ENCODE results near the gene LRRTM4.
"Not testable (repeated sequence)": the region's sequence is repeated elsewhere in the genome, so short reads cannot be mapped to it uniquely, and the experiment has no call there.

LRRTM4 gene

DNA sequence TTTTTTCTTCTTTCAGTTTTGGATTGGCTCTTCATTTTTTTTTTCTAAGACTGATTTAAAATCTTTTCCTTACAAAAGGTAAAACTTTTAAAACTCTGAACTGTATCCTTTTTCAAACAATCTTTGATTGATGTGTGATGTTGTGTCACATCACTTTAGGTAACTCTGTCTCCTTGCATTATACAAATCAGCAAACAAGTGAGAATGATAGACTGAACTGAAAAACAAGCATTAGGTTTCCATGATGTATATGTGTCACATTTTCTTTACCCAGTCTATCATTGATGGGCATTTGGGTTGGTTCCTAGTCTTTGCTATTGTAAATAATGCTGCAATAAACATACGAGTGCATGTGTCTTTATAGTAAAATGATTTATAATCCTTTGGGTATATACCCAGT lies 655.7 kb downstream of the LRRTM4 start:
- no peak for DNase-seq (ENCODE audit: low spot score)

DNA sequence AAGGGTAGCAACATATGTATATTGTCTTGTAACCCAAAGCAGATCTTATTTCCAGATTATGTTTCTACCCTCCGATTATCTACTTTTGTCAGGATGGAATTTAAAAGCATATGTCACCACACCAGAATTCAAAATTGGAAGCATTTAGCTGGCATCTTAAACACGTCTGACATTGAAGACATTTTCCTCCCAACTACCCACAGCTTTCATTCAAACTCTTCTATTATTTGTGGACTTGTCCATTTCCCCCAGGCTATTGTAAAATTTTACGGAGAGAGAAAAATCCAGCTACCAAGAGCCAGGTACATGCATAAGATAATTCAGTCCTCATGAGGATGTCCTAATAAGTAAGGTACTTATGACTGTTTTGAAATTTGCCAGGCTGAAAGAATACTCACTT lies 659.3 kb downstream of the LRRTM4 start:
- DNase-seq (ENCODE audit: low spot score) = no peak

DNA sequence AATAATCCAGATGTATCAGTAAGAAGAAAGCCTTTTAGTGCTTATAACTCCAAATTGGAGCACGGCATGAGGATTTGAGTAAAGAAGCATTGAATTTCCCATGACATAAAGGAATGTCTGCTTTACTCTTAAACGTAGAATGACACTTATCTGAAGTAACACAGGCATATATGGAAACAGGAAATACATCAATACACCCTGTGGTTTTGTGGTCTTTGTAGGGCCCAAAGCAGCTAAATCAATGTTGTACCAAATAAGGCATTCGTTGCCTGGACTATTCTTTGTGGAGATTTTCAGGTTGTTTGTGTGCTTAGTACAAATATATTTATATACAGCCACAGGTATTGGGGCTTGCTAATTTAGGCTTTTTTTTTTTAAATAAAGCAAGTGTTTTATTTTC lies 660.5 kb downstream of the LRRTM4 start:
- no peak for DNase-seq (ENCODE audit: low spot score)

DNA sequence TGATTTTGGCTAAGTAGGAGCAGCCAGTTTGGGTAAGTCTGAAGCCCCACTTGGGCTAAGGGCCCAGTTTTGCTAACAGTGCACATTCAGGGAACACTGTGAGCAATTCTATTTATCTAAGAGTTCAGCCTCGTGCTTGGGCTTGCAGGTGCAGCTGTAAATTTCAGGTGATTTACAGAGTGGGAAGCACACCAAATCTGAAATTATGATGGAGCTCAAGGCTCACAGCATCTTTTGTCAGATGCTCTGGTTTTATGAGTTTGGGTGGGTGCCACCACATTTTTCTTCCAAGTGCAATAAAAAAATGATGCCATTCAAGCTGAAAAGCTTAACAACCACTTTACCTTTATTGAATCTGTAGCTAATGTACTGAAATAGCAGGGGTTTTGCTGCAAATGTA lies 671.2 kb downstream of the LRRTM4 start:
- DNase-seq (ENCODE audit: low spot score) = no peak

DNA sequence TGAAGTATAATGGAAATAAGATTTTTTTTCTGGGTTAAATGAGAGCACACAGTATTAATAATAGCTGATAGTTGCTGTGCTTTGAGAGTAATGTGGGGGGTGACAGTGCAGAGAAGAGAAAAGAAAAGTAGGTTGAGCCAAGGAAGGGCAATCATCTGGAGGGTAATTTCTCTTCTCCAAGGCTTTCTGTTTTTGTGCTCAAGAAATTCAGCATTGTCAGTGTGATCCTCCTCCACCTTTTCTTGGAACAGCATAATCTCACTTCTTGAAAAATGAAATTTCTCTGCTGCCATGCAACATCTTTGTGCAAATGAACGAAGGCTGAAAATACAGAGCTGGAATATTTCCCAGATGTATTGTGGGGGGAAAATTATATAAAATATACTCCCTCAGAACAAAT lies 673.1 kb downstream of the LRRTM4 start:
- peak; percentile 74 for DNase-seq (ENCODE audit: low spot score)

DNA sequence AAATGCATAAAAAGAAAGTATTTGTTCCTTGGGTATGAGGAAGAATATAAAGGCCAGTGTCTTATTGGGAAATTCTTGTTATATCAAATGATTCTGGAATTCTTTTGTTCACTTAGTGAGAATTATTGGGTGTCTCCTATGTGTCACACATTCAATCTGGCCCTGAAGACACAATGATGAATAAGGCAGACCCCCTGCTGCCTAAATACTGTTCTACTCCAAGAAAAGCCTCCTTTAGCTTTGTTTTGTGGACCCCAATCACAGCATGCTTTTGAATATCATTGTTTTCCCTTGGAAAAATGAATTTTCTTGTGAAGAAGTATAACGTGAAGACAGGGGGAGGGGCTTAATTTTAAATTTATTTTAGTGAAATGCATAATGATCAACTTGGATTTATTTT lies 682.4 kb downstream of the LRRTM4 start:
- no peak for DNase-seq (ENCODE audit: low spot score)

DNA sequence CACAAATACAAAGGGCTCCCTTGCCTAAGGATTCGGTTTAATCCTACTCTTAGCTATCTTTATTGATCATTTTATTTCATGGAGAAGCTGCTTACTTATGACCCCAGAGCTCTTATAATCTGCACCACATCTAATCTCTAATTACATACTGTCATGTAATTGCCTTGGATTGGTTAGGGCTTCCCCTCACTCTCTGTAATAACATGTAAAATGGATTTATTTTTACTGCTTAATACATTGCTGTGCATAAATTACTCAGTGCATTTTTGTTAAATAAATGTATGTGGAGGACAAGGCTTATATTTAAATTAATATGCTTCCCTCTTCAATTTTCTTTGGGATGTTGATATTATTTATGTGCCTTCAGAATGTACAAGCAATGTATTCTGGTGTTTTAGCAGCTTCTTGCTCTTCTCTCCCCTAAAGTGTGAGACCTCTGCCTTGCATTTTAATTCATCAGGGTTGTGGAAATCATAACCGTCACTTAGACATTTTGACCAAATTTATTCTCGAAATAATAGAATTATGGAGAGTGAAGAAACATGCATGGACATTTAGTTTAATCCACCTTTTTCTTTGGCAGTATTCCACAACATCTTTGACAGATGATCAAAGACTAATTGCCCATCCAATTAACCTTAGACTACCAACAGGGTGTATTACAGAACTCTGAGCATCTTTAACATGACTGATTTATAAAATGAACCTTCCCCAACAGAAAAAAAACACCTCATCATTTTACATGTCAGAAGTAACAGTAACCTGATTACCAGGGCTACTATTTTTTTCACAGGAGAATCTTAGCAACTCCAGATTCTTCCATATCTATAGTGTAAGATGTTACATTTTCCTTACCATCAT lies 692.6 kb downstream of the LRRTM4 start:
- DNase-seq (ENCODE audit: low spot score) = no peak

DNA sequence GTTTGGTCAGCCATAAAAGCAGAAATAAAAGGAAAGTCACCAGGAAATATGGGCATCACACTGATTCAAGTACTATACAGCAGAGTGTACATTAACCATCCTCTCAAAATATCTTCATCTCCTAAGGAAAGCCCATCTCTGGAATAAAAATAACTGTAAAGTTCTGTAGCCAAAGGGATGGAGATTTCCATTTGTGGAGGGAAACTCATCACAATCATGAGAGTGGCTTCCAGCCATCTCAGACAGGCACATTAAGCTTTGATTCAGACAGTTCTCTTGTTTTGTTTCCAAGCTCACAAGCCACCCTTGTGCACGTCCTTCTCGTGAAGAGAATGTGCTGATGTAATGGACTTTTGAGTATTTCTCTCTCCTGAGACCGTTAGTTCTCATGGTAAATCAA lies 695.5 kb downstream of the LRRTM4 start:
- DNase-seq (ENCODE audit: low spot score) = no peak

DNA sequence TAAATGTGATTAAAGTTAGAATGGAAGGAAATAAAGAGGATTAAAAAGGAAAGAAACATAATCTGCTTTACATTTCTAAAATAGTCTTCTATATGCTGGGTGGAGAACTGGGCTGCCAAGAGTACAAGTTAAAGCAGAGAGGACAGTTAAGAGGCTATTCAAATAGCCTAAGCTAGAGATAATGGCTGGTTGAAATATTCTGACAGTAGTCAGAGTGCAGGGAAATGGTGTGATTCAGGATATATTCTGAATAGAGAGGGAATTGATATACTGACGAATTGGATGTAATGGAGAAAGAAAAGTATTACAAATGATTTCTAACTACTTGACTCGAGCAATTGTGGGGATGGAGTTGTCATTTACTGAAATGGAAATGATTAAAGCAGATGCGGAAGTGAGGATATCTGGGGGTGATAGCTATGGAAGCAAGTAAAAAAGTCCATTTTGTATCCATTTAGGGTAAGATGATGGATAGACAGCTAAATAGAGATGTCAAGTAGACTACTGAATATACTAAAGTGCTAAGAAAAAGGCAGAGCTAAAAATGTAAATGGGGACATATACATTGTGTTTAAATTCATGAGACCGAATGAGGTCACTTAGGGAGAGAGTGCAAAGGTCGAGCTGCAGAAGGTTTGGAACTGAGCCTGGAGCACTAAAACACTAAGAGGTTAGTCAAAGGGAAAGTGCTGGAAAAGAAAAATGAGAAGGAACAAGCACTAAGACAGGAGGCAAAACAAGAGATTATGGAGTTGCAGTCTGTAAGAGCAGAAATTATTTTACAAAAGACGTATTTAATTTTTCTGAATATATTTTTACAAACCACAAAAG lies 696.8 kb downstream of the LRRTM4 start:
- no peak for DNase-seq (ENCODE audit: low spot score)

DNA sequence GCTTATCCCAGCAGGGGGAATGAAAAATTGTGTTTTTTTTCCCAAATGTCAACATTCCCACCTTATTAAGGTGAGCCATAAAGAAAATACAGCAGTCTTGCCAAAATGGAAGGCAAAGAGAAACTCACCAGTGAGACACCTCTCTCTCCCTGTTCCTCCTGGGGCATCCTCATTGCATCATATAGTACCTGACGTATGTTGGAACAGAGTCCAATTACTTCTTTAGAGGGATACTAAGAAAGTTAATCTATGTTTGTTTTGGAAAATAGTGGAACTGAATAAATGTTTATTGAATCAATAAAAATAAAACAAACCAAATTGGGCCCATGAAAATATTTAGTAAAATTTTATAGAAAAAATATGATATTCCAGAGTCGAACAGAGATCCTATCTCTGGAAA lies 700.4 kb downstream of the LRRTM4 start:
- no peak for DNase-seq (ENCODE audit: low spot score)

DNA sequence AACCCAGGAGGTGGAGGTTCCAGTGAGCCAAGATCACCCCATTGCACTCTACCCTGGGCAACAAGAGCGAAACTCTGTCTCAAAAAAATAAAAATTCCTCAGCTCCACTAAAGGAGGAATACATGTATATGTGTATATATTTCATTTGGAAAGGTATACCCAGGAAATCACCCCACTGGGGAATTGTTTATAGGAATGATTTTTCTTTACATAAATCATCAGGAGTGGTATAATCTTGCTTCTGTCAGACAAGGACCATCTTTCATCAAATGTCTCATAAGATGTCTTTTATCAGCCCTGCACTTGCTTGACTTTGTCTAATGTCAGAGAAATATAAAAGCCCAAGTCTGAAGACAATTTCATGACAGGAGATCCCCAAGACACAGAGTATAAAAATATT lies 709.1 kb downstream of the LRRTM4 start:
- DNase-seq (ENCODE audit: low spot score) = no peak

DNA sequence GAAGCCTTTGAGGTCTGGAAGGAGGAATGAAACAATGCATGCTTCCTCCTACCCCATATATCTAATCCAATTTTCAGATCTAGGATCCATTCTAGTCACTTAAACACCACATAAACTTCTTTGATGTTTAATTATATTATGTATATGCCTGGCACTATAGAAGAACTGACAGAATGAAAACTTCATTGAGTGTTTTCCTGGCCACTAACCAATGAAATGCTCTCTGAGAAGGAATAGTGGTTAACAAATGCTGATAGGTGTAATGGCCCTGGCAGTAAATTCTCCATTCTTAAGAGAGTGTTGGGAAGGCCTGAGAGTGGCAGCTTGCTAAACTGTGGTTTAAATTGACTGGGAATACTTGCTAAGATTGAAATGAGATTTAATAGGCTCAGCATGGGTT lies 710.0 kb downstream of the LRRTM4 start:
- DNase-seq (ENCODE audit: low spot score) = no peak

DNA sequence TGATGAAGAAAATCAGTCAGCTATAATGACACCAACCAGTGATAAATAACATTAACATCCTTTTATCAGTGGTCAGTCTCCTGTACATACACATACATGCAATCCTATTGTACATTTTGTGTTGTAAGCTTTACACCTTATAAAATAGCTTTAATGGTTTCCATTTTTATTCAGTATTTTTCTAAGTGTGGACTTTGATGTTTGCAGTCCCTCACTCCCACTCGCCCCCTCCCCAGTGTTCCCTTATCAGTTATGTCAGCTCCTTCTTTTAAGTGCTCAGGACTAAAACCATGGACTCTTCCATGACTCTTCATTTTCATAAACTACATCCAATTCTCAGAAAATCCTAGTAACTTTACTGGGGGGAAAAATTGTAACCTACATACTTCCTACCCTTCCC lies 713.0 kb downstream of the LRRTM4 start:
- DNase-seq (ENCODE audit: low spot score) = no peak

DNA sequence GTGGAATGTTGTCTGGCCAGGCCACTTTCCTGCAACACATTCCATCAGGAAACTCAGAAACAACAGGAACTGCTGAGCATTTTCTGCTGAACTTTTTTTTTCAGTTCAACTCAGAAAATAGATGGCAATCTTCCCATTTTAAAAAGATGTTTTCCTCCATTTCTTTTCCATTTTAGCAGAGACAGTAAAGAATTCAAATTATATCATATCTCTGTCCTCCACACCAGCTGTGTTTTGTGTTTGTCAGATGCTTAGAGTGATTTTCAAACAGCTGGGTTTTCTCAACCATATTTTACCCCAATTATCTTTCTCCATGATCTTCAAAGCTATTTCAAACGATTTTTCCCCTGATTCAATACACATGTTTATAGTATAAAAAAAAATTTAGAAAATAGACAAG lies 713.4 kb downstream of the LRRTM4 start:
- no peak for DNase-seq (ENCODE audit: low spot score)

DNA sequence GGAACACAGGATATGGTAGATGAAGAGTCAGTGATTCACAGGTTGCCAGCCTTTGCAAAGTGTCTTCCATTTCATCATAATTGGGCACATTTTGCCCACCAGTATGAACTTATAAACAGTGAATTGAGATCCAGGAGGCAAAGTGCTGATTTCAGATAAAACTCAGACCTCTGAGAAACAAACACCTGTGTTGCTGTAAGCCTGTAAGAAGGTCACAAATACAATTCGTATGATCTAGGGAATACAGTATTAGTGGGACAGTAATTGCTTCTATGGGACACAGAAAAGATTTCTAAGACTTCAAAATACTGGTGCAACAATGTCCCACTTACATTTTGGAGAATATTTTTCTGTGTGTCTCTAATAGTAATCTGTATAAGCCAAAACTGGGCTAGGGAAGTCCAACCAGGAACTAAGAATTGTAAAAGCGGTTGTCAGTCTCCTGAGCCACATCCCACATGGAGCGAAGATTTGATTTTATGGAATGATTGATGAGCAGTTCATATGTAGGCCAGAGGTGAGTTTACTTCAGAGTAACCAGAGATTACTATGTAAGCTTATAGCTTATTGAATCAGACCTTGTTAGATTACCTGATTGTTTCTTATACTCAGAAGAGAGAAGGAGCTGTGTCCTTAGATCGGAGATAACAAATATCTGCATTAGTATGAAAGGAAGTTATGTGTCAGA lies 728.4 kb downstream of the LRRTM4 start:
- no peak for DNase-seq (ENCODE audit: low spot score)

DNA sequence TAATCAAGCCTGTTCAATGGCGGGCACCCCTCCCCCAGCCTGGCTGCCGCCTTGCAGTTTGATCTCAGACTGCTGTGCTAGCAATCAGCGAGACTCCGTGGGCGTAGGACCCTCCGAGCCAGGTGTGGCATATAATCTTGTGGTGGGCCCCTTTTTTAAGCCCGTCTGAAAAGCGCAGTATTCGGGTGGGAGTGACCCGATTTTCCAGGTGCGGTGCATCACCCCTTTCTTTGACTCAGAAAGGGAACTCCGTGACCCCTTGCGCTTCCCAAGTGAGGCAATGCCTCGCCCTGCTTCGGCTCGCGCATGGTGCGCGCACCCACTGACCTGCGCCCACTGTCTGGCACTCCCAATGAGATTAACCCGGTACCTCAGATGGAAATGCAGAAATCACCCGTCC lies 740.9 kb downstream of the LRRTM4 start:
- DNase-seq (ENCODE audit: low spot score) = not testable (repeated sequence)

DNA sequence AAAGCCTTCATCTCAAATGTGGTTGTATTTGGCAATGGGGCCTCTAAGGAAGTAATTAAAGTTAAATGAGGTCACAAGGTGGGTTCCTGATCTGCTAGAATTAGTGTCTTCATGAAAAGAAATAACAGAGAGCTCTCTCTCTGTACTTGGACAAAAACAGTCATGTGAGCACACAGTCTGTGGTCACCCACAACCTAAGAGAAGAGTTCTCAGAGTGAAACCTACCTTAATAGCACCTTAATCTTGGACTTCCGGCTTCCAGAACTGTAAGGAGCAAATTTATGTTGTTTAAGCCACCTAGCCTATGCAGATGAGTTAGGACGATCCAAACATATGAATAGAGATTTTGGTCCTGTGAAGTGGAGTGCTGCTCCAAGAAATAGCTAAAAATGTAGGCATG lies 758.9 kb downstream of the LRRTM4 start:
- no peak for DNase-seq (ENCODE audit: low spot score)

DNA sequence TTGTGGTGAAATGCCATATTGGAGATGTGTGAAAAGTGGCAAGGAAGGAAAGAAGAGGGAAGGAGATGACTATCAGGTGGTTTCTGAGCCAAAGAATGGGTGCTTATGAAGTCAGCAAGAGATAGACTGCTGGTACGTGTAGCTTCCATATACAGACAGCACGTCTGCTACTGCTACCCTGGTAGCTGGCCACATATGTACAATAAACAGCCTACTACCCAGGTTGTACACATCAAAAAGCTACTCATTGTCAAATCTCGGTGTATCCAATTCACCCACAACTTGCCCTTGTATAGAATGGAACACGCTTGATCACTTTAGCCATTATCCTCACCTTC lies 761.8 kb downstream of the LRRTM4 start:
- no peak for DNase-seq (ENCODE audit: low spot score)

DNA sequence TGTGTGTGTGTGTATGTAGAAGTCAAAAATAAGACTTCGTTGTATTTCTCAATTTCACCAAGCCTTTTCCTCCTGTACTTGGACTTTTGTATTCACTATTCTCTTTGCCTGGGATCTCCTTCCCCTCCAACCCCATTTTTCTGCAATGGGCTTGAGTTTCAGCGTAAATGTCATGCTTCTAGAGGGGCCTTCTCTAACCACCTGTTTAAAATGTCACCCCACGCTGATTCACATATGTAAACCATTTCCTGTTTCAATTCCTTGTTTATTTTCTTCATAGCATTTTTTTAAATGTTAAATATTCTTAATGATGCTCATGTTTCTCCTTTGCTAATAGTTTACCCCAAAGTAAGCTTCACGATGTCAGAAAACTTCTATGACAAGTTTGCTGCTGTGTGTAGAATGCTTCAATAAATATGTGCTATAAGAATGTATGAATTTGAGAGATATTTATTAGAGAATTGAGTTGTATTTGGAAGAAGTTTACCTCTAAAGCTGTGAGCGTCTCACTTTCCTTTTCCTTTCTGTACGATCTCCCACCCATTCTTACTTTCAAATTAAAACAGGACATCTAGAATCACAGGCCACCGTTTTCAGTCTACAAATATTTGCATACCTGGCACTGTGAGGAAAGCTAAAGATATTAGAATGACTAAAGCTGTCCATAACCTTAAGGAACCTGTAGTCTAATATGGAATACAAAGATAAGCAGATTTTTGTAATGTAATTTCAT lies 762.4 kb downstream of the LRRTM4 start:
- DNase-seq (ENCODE audit: low spot score) = no peak

DNA sequence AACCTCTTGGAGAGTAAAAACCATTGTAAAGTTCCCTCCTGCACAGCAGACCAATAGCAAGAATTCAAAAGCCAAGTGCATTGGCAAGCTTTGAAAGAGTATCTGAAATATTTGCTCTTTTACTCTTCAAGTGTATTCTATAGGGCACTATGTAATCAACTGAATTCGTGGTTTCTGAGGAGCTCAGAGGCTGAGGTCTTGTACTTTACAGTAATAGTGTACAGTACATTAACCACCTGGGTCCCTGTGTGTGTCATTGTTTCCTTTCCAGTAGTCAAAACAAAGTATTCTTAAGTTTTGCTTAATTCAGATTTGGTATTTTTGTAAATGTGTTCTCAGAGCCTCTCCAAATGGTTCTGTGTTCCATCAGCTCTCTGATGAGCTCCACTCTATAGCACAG lies 769.7 kb downstream of the LRRTM4 start:
- no peak for DNase-seq (ENCODE audit: low spot score)

DNA sequence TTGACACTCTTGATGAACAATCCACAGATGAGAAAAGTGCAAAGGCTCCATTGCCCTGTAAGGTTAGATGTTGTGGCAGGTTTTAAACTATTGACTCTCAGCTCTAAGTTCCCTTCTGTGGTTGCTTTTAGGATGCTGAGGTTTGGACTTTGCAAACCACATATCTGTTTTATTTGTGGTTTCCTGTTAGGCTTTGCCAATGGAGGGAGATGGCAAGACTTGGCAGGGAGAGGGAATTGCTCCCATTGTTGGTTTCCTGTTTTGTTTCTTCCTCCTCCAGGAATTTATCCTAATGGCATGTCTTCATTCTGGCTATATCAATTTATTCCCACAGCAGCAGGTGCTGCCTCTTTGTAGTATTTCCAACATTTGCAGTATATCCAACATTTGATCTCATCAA lies 772.3 kb downstream of the LRRTM4 start:
- DNase-seq (ENCODE audit: low spot score) = no peak

DNA sequence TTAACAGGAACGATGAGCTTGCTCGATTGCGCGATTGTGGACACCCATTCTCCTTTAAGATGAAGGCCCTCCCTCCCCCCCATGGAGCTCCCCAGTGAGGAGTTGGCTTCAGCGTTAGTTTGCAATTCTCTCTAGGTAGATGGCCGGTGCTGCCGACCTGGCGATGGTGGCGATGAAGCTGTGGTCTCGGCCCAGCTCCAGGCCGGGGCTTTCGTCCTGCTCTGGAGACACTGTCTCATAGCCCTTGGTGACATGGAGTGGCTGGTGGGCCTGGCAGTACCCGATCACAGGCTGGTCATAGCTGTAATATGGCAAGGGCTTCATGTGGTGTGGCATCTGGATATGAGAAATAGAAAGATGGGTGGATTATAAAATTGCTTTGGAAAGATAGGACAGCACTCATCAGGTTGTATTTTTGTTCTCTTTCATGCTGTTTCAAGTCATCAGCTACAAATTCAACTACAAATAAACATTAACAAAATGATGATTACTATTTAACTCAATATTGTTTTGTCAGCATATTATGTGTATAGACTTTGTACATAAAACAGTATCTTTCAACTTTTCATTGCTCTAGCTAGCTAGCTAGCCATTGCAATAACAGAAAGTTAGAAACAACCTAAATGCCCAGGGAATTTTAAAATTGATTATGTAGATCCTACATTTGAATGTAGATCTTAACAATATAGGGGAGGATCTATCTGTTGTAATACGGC lies 773.4 kb downstream of the LRRTM4 start:
- no peak for DNase-seq (ENCODE audit: low spot score)

Data from putamen (tissue), 1 donor.